ENCODE results near the gene FCN2.

The FCN2 gene

GRCh38 chr9:134889386-134890154 is 9.0 kb downstream of the FCN2 start:
- DNase-seq: no peak

- no peak for DNase-seq
These were observed 9.5 kb downstream of the FCN2 start for GRCh38 chr9:134890155-134890495.

DNA sequence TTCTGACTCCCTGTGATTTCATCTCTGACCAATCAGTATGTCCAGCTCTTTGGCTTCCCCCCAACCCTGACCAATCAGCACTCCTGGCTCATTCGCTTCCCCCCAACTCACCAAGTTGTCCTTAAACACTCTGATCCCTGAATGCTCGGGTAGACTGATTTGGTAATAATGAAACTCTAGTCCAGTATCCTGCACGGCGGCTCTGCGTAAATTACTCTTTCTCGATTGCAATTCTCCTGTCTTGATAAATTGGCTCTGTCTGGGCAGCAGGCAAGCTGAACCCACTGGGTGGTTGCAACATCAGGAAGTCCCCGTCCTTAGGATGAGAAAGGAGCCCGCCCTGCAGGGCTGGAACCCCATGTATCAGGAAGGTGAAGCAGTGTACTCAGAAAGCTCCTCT is 10.4 kb downstream of the FCN2 start:
- DNase-seq: peak; percentile 38 to 60 (median 60)

- DNase-seq: peak in 2 of 3 donors; percentile 26 to 27
These were observed 11.1 kb downstream of the FCN2 start for GRCh38 chr9:134891713-134892112.

- no peak for DNase-seq
These were observed 11.6 kb downstream of the FCN2 start for GRCh38 chr9:134892221-134892620.

DNA sequence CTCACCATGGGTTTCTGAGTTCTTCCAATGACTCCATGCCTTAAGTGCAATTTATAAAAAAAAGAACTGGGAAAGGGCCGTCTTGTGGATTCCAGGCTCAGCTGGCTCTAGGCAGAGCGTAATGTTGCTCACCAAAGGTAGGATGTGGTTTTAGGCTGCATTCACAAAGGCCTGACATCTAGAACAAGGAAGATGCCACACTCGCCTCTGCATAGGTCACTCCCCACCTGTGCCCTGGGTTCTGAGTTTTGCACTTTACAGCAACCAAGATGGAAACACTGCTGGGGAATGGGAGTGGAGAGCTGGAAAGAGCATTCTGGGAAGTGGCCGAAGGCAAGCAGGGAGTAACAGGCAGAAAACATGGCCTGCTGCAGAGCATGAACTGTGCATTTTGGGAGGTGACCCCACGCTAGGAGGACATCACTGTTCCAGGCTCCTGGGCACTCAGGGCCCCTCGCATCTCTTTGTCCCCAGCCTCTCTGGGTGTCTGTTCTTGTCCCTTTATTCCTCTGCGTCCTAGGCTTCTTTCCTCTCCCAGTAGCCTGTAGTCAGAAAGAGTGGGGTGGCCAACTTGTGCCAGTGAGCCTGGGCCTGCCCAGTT is 12.3 kb downstream of the FCN2 start:
- DNase-seq: no peak

- DNase-seq: no peak
These were observed 13.7 kb downstream of the FCN2 start for GRCh38 chr9:134894136-134894860.

DNA sequence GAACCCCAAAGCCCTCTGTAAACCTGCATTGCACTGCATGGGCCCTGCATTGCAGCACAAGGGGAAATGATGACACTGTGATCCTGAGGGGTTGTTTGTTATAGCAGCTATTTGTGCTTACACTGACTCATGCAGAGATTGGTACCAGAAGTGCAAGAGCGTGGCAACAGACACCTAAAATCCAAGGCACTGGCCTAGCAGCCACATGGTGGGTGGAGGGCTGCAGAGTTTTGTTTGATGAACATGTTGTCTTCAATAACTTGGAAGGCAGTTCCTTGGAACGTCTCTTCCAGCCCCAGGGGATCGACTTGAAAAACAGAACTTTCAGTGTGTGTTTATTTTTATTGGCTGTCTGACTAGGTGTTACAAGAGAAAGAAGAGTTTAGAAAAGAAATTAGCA is 14.5 kb downstream of the FCN2 start:
- DNase-seq: no peak

DNA sequence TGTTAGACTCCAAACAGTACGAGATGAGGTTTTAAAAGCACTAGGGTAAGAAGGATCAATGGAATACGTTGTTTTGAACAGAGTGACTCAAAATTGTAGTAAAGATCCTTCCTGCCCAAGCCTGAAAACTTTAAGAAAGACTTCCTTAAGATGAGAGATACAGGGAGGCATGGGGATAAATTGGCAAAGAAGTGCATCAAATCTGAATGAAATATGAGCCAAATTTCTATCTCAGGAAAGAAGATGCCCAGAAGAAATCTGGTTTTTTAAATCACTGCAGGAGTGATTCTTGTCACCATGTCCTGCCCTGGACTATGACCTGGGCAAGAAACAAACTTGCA is 14.9 kb downstream of the FCN2 start:
- no peak for DNase-seq

DNA sequence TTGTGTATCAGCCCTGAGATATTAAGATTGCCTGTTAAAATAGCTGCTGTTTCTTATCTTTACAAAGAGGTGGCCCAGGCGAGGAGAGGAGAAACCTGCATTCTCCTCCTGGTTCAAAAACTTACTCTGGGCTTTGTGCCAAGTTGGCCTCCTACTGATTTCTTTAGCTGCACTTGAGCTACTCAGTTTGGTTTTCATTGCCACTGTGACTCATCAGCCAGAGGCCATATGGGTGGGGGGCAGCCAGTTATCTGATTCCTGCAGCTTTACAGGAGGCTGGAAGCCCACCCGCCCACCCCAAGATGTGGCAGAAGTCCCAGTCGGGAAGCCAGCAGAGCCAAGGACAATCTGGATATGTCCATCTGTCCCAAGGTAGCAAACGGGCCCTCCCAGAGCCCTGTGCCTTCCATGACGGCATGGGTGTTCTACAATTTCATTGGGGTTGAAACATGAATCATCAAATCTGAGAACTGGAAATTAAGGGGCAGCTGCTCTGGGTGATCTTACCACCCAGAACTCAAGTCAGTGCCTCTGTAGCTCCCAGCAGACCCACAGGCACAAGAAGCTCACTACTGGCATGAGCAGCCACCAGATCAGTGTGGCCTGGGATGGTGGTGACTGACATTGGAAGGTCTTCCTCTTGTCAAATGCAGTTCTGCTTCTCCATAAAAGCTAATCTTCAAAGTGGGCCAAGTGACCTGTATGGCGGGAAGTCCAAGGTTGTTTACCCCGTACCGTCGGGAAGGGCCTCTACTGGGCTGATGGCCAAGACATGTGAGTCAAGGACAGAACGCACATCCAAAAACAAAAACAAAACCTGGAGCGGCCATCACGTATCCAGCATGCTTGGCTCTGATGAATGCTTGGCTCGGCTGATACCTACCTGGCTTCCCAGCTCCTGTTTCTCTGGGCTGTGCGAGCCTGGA is 15.6 kb downstream of the FCN2 start:
- DNase-seq: peak; percentile 53 to 68 (median 61)

GRCh38 chr9:134896834-134897583 is 16.4 kb downstream of the FCN2 start:
- DNase-seq: no peak

DNA sequence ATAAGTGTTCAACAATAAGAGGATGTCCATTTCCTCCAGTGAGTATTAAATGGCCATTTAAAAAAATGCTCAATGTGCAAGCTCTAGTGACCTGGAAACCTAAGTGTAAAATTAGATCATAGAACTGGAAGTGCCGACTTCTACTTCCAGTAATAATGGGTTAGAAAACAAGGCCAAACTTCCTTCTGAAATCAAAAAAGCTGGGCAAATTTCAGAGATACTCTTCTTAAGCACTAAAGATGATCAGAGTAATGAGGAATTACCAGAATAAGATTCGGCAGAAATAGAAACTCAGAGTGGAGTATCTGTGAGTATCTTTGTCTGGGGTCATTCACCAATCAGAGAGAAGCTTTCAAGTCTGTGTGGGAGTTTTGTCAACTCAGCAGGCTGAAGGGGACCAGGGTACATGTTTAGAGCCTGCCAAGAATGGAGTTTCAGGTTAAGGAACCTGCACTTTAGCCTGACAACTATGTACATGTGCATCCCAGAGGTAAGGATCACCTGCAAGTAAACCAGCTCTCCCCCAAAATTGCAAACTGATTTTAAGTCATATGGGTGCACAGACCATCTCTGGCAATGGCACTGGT is 17.1 kb downstream of the FCN2 start:
- DNase-seq: no peak

DNA sequence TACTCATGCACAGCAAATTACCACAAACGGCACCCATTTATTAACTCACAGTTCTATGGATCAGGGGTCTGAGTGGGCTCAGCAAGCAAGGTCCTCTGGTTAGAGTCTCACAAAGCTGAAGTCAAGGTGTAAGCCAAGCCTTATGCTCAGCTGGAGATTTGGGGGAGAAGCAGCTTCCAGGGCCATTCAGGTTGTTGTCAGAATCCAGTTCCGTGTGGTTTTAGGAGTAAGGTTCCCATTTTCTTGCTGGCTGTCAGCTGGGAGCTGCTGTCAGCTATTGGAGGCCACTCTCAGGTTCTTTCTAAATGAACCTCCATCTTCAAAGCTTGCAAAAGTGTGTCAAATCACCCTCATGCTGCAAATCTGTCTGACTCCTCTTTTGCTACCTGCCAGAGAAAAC is 17.7 kb downstream of the FCN2 start:
- no peak for DNase-seq

- no peak for DNase-seq
These were observed 18.6 kb downstream of the FCN2 start for GRCh38 chr9:134899168-134899567.

DNA sequence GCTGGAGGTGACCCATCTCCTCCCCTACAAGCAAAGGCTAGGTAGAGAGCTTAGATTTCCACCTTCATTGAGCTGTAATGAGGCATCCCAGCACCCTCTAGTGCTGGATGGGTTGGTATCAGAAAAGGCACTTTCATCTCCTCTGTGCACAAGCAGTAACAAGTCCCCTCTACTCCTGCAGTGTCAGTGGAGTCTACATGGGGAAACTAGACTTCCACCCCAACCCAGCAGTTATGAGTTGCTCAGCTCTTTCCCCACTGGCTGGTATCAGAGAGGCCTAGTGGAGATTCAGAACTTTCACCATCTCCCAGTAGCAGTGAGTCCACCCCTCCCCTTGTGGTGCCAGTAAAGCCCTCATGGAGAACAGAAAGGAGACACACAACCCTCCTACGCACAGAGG is 19.2 kb downstream of the FCN2 start:
- no peak for DNase-seq

DNA sequence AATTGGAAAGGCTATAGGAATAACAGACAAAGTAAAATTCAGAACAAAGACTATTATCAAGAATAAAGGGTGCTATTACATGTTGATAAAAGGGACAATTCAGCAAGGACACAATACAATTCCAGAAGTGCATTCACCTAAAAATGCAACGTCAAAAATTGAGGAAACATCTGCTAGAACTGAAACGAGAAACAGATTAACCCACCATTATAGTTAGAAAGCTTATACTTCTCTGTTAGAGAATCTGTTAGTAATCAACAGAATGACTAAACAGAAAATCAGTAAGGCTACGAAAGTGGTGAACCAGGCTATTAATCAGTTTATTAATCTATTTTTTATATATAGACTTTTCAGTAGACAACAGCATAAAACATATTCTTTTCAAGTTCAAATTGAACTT is 22.3 kb downstream of the FCN2 start:
- DNase-seq: peak in 1 of 3 donors; percentile 36

DNA sequence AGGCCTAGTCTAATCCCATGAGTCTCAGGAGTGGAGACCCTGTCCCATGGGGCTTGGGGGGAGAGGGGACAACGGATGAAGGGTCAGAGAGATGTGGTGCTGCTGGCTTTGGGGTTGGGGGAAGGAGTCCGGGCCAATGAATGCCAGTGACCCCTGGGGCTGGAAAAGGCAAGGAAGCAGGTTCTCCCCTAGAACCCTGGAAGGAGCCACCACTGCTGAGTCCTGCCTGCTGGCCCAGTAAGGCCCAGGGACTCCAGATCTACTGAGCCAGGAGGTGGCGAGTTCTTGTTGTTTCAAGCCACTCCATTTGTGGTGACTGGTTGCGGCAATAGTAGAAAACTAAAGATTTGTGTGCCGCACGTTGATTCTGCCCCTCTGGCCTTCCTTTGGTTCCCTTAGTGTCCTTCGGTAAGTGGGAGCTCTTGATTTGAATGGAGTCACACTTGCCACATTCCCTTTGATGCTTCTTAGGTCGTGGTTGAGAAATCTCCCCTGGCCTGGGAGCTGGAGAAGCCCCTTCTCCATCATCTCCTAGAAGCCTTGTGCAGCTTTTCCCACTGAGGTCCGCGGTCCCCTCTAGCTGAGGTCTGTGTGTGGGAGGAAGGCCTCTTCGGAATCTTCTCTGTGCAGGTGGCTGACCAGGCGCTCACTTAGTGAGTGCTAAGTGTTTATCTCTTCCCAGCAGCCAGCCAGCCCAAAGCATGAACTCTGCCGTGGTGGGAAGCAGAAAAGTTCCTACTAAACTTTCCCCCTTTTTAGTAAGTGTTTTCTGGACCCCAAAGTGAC is 28.1 kb downstream of the FCN2 start:
- DNase-seq: no peak

- no peak for DNase-seq
These were observed 29.2 kb downstream of the FCN2 start for GRCh38 chr9:134909511-134910481.

DNA sequence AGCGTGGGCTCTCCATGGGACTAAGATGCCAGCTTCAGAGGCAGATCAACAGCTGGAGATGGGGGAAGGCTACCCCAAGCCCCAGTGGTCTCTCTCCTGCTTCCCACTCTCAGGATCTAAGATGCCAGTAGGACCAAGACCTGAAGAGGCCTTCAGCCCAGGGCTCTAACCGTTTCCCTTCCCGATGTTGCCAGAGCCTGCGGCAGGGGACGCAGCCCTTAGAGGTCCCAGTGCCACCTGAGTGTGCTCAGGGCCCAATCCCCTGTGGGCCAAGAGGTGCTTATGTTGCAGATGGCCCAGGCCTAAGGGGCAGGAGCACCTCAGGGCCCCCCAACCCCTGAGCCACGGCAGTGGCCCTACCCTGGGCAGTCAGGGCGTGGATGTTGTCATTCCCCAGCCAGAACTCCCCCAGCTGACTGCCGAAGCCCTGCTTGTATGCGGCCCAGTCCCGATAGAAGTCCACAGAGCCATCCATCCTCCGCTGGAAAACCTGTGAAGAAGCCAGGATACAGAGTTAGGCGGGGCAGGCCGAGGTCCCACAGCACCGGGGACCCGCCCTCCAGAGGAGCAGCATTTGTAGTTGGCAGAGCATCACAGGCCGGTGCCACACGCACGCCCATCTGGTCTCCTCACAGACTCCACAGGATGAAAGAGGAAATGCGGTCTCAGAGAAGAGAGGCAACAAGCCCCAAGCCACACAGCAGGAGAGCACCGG is 31.7 kb downstream of the FCN2 start:
- no peak for DNase-seq
